ENCODE measurements around the gene PPP5C.
"Not testable (repeated sequence)": the region's sequence is repeated elsewhere in the genome, so short reads cannot be mapped to it uniquely, and the experiment has no call there.

Gene PPP5C

GRCh38 chr19:46410205-46411087 is 63.6 kb downstream of the PPP5C start:
- FAIRE-seq, result no peak

GRCh38 chr19:46411088-46411924 is 64.4 kb downstream of the PPP5C start:
- no peak for FAIRE-seq

GRCh38 chr19:46411925-46412649 is 65.2 kb downstream of the PPP5C start:
- no peak for FAIRE-seq

GRCh38 chr19:46412650-46413261 is 65.9 kb downstream of the PPP5C start:
- no peak for FAIRE-seq

- FAIRE-seq, result peak; percentile 88
Observed at GRCh38 chr19:46413262-46414031, 66.6 kb downstream of the PPP5C start, which contains the start of gene CCDC8. Gene CCDC8 (minus strand): TSS chr19:46413564. CDS start chr19:46412810, 754 bp downstream.

GRCh38 chr19:46414899-46415298 is 68.0 kb downstream of the PPP5C start:
- FAIRE-seq, result not testable (repeated sequence)

GRCh38 chr19:46415804-46416709 is 69.2 kb downstream of the PPP5C start:
- FAIRE-seq, result not testable (repeated sequence)

- no peak for FAIRE-seq
Observed at GRCh38 chr19:46420056-46420455, 73.2 kb downstream of the PPP5C start.

- FAIRE-seq, result no peak
Observed at GRCh38 chr19:46422344-46422743, 75.5 kb downstream of the PPP5C start.

GRCh38 chr19:46423188-46423587 is 76.3 kb downstream of the PPP5C start:
- no peak for FAIRE-seq

- FAIRE-seq, result no peak
Observed at GRCh38 chr19:46426035-46426505, 79.2 kb downstream of the PPP5C start.

GRCh38 chr19:46426506-46427162 is 79.7 kb downstream of the PPP5C start:
- FAIRE-seq, result no peak

- FAIRE-seq, result no peak
Observed at GRCh38 chr19:46427518-46428045, 80.7 kb downstream of the PPP5C start.

- FAIRE-seq, result no peak
Observed at GRCh38 chr19:46428239-46429135, 81.6 kb downstream of the PPP5C start, which contains the start of gene PNMA8C. Gene PNMA8C (minus strand): TSS chr19:46428936. CDS start chr19:46428359, 577 bp downstream.

GRCh38 chr19:46429999-46430398 is 83.1 kb downstream of the PPP5C start:
- FAIRE-seq, result no peak

GRCh38 chr19:46431824-46432223 is 84.9 kb downstream of the PPP5C start:
- no peak for FAIRE-seq

GRCh38 chr19:46433470-46433869 is 86.6 kb downstream of the PPP5C start:
- not testable (repeated sequence) for FAIRE-seq

- FAIRE-seq, result no peak
Observed at GRCh38 chr19:46435009-46435408, 88.1 kb downstream of the PPP5C start.

All from endometrium (tissue), 2 donors.